Fibroblast of lung (primary cell): ENCODE data around the gene EXOC6B. TPM values are rescaled to one million over a fixed set of nuclear protein-coding genes. Genes with fewer than 3 reads are reported as not detected.

Experiments used
- DNase-seq, 2 donors: peaks; one replicate each; pipeline versions ENCODE4 v3.0.0 to v3.0.0-alpha.2; 2010; ENCODE audit warnings: low read depth in 2 of 2
- H2AFZ ChIP-seq: 2 replicates; pipeline ENCODE4 v1.5.1; 2012; ENCODE audit warnings: low read length, control low read depth, inconsistent platforms
- H3K27ac ChIP-seq: 2 replicates; pipeline ENCODE4 v1.5.1; 2011; ENCODE audit warnings: low read length, control low read depth; ENCODE audit not compliant: insufficient read depth
- H3K27me3 ChIP-seq: 2 replicates; pipeline ENCODE4 v1.5.1; 2011; ENCODE audit warnings: mild to moderate bottlenecking, low read length; ENCODE audit not compliant: control insufficient read depth, insufficient read depth
- H3K36me3 ChIP-seq: 2 replicates; pipeline ENCODE4 v1.5.1; 2011; ENCODE audit warnings: low read length; ENCODE audit not compliant: control insufficient read depth, insufficient read depth
- H3K4me1 ChIP-seq: 2 replicates; pipeline ENCODE4 v1.5.1; 2011; ENCODE audit warnings: low read length; ENCODE audit not compliant: control insufficient read depth, insufficient read depth; ENCODE audit errors: extremely low read depth
- H3K4me2 ChIP-seq: 2 replicates; pipeline ENCODE4 v1.5.1; 2011; ENCODE audit warnings: low read length, control low read depth; ENCODE audit not compliant: insufficient read depth; ENCODE audit errors: extremely low read depth
- H3K4me3 ChIP-seq, 4 experiments: fragments of 200-600 bp in 1 of 4; sonication (generic) in 1 of 4; replicated peaks in 1 of 4; 2 replicates each; pipeline ENCODE4 v1.5.1; 2011 to 2016; ENCODE audit warnings: low read length in 4 of 4, low read depth in 3 of 4, mild to moderate bottlenecking in 3 of 4, control low read depth in 2 of 4, inconsistent platforms in 1 of 4, mixed read lengths in 1 of 4; ENCODE audit not compliant: insufficient read depth in 1 of 4; ENCODE audit errors: control extremely low read depth in 1 of 4
- H3K79me2 ChIP-seq: 2 replicates; pipeline ENCODE4 v1.5.1; 2012; ENCODE audit warnings: mild to moderate bottlenecking, low read length, inconsistent platforms; ENCODE audit not compliant: control insufficient read depth, insufficient read depth
- H3K9ac ChIP-seq: 2 replicates; pipeline ENCODE4 v1.5.1; 2011; ENCODE audit warnings: mild to moderate bottlenecking, low read length, control low read depth; ENCODE audit not compliant: insufficient read depth
- H3K9me3 ChIP-seq: 2 replicates; pipeline ENCODE4 v1.5.1; 2012; ENCODE audit warnings: low read depth, low read length; ENCODE audit not compliant: control insufficient read depth, insufficient read depth
- H4K20me1 ChIP-seq: 2 replicates; pipeline ENCODE4 v1.5.1; 2011; ENCODE audit warnings: low read length; ENCODE audit not compliant: control insufficient read depth, insufficient read depth; ENCODE audit errors: extremely low read depth
- EZH2 ChIP-seq: IDR thresholded peaks from 2 replicates; pipeline ENCODE4 v1.5.1; 2012; ENCODE audit warnings: low read length, control low read depth, mild to moderate bottlenecking; ENCODE audit errors: missing control alignments
- polyA plus RNA-seq, 2 donors: library from polyadenylated mRNA; depleted of rRNA in 1 of 2; stranded (reverse) in 1 of 2; unstranded in 1 of 2; fragments of >200 nt; gene quantifications; 2 replicates each; pipeline ENCODE4 v1.2.1, GENCODE V29; 2011 to 2012; ENCODE audit warnings: missing spikeins in 1 of 2
- total RNA-seq: library from RNA; depleted of rRNA; stranded (reverse); fragments of >200 nt; gene quantifications from 2 replicates; pipeline ENCODE4 v1.2.1, GENCODE V29; 2014
- TF ChIP-seq, protein P1 (sequence below), 2 donors: IDR thresholded peaks in 1 of 2; conservative IDR thresholded peaks in 1 of 2; 1 replicate in 1 of 2; 2 replicates in 1 of 2; pipeline ENCODE4 v1.5.1; 2011 to 2012; ENCODE audit warnings: low read length in 2 of 2, control low read depth in 1 of 2, inconsistent platforms in 1 of 2, low read depth in 1 of 2, mild to moderate bottlenecking in 1 of 2

Gene EXOC6B
- total and polyA plus RNA-seq, 2 donors (not counting 1 experiment from before 2014, with no cell fraction given), result 26.3 to 36.5 TPM

DNA sequence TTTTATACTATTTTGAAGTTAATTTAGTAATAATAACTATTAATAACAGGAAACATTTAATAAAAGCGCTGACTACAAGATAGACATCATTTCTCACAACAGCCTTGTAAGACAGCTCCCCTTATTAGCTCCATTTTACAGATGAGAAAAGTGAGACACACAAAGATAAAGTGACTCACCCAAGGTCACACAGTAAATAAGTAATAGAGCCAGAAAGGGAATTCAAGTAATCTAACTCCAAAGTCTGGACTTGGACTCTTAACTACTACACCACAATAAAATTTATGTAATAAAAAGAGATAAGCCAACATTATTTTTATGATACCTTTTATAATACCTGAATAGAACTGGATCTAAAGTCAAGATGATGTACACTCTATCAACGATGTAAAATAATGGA lies 25.3 kb downstream of the EXOC6B start:
- Histone ChIP-seq H3K27ac (no peak overlapping the region), H3K4me2 (no peak overlapping the region), H3K27me3 (no peaks in the 10 kb centered on the region), H3K36me3 (no peaks in the 10 kb centered on the region), H3K9ac (no peak overlapping the region), H3K79me2 (no peaks in the 10 kb centered on the region), H3K4me1 (no peaks in the 10 kb centered on the region), H2AFZ (no peak overlapping the region), H4K20me1 (no peaks in the 10 kb centered on the region), H3K4me3 (no peak overlapping the region), H3K9me3 (no peaks in the 10 kb centered on the region)
- no peak for TF ChIP-seq EZH2
- TF ChIP-seq, protein P1, sequence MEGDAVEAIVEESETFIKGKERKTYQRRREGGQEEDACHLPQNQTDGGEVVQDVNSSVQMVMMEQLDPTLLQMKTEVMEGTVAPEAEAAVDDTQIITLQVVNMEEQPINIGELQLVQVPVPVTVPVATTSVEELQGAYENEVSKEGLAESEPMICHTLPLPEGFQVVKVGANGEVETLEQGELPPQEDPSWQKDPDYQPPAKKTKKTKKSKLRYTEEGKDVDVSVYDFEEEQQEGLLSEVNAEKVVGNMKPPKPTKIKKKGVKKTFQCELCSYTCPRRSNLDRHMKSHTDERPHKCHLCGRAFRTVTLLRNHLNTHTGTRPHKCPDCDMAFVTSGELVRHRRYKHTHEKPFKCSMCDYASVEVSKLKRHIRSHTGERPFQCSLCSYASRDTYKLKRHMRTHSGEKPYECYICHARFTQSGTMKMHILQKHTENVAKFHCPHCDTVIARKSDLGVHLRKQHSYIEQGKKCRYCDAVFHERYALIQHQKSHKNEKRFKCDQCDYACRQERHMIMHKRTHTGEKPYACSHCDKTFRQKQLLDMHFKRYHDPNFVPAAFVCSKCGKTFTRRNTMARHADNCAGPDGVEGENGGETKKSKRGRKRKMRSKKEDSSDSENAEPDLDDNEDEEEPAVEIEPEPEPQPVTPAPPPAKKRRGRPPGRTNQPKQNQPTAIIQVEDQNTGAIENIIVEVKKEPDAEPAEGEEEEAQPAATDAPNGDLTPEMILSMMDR (conservative IDR thresholded peaks at IDR 0.05 in 1 of 2, IDR thresholded peaks at IDR 0.05 in 1 of 2; ENCODE audit: low read depth in 1 of 2, low read length in 2 of 2), result no peak
- DNase-seq, result no peak

DNA sequence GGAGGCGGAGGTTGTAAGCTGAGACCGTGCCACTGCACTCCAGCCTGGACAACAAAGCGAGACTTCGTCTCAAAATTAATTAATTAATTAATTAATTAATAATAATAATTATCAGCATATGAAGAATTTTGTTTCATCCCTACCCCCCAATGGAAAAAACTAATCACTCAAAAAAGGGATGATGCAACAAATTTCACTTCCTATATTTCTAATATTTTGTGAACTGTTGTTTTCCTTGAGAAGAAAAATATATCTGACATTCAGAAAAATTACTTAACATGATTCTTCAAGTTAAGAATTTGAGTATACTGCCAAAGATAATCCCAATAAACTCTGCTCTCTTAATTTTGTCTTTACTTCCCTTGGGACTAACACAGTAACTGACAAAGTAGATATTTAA lies 28.1 kb downstream of the EXOC6B start:
- no peak for DNase-seq
- Histone ChIP-seq H3K9ac (no peak overlapping the region), H3K79me2 (no peaks in the 10 kb centered on the region), H3K9me3 (no peaks in the 10 kb centered on the region), H3K4me1 (no peaks in the 10 kb centered on the region), H3K27ac (no peak overlapping the region), H3K27me3 (no peaks in the 10 kb centered on the region), H2AFZ (no peak overlapping the region), H4K20me1 (no peaks in the 10 kb centered on the region), H3K36me3 (no peaks in the 10 kb centered on the region), H3K4me3 (no peak overlapping the region), H3K4me2 (no peak overlapping the region)
- no peak for TF ChIP-seq EZH2
- TF ChIP-seq, protein P1 (conservative IDR thresholded peaks at IDR 0.05 in 1 of 2, IDR thresholded peaks at IDR 0.05 in 1 of 2; ENCODE audit: low read depth in 1 of 2, low read length in 2 of 2), result no peak

DNA sequence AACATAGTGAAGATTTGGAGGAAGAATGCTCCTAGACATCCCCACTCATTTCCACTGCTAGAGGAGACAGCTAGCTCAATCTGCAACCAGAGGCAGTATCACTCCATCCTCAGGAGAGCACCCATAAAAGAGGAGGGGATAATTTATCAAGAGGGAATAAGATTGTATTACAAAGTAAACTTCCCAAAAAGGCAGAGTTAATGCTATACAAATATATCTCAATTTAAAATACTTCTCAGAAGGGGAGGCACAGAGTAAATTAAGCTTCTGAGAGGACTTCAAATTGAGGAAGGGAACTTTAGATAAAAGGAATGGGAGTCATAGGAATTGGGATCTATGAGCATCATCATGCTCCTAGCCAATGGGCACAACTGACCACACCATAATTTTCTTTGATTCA lies 29.1 kb downstream of the EXOC6B start:
- H4K20me1 ChIP-seq, result no peaks in the 10 kb centered on the region

More for the DNA sequence above, 29.1 kb downstream of the EXOC6B start:
- Histone ChIP-seq H3K4me3 (no peak overlapping the region), H3K4me2 (no peak overlapping the region), H3K79me2 (no peaks in the 10 kb centered on the region), H3K27me3 (no peaks in the 10 kb centered on the region), H3K36me3 (no peaks in the 10 kb centered on the region), H3K9ac (no peak overlapping the region), H3K9me3 (no peaks in the 10 kb centered on the region), H3K4me1 (no peaks in the 10 kb centered on the region), H3K27ac (no peak overlapping the region), H2AFZ (no peak overlapping the region)
- DNase-seq, result no peak
- TF ChIP-seq, protein P1 (conservative IDR thresholded peaks at IDR 0.05 in 1 of 2, IDR thresholded peaks at IDR 0.05 in 1 of 2; ENCODE audit: low read depth in 1 of 2, low read length in 2 of 2), result no peak
- no peak for TF ChIP-seq EZH2
